ENCODE data around the gene HSP90B1. TPM values are rescaled to one million over a fixed set of nuclear protein-coding genes. Genes with fewer than 3 reads are reported as not detected.
A peak's percentile ranks its signal among the peaks of the same experiment; 100 is the strongest.

The HSP90B1 gene
- total RNA-seq, 1 experiment from 2014 or later = 864 TPM

DNA sequence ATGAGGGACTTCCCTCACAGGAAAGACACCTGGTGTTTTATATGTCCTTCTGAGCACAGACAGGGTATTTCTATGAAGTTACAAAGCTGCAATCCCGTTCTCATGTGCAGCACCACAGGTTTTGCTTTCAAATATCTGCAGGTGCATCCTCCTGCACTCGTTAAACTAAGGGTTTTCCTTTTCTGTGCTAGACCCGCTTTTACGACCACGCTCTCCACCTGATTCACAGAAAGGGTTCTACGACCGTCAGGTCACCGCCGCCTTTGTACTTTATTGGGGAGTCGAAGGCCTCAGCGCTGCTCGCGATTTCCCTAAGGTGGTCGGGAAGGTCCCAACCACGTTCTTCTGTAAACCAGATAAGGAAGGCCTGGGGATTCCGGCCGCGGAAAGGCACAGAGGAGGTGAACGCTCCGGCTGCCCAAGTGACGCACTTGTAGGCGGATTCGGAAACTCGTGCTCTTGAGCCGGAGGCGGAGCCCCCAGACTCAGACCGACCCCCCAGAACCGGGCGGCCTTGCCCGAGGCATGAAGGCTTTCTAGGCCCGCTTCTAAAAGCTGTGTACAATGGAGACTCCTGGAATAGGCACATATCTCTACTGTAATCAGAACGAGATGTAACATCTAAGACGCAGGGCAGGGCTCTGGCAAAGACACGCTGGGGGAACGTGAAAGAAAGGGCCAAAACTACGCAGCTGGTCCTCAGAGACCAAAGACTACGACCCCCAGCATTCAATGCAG is 995 bp upstream of the HSP90B1 start:
- ChIA-PET POLR2A (interaction anchor here (0.6 to 1.6 kb wide), 12 partner anchors 8 to 1179 kb away, joined by 3 to 22 read pairs (median 4); partner anchors contain the start of genes NFYB, NT5DC3, TDG and WASHC4), CTCF (interaction anchor here (0.6 to 1.5 kb wide), 9 partner anchors 36 to 297 kb away, joined by 3 to 6 read pairs (median 4); partner anchors contain the start of gene TDG)
- DNase-seq (ENCODE audit: low spot score) (peak; percentile 78), ATAC-seq (peak; percentile 56)
- Mint-ChIP-seq H3K4me1 (peaks cover 30% of the 10 kb centered on the region), H3K9me3 (no peaks in the 10 kb centered on the region), H3K27ac (peak overlapping the region; percentile 99), H3K27me3 (ENCODE audit: low read depth) (no peaks in the 10 kb centered on the region), H3K36me3 (peaks cover 32% of the 10 kb centered on the region), H3K4me3 (peak overlapping the region; percentile 87)
- peak; percentile 25; the same call in 1 of the 2 replicates for TF ChIP-seq CREB1 (CRISPR knock-in tag; IDR thresholded peaks at IDR 0.05)
- TF ChIP-seq TEAD1 (CRISPR knock-in tag; IDR thresholded peaks at IDR 0.05) = peak; percentile 69; the same call in 1 of the 2 replicates
- TF ChIP-seq TP53 (CRISPR knock-in tag; IDR thresholded peaks at IDR 0.05) = no peak
- TF ChIP-seq NR3C1 (CRISPR knock-in tag; conservative IDR thresholded peaks at IDR 0.05; ENCODE audit: low read depth) = no peak
- TF ChIP-seq, protein P1, sequence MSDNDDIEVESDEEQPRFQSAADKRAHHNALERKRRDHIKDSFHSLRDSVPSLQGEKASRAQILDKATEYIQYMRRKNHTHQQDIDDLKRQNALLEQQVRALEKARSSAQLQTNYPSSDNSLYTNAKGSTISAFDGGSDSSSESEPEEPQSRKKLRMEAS (CRISPR knock-in tag; IDR thresholded peaks at IDR 0.05) = peak; percentile 49
- TF ChIP-seq, protein P2, sequence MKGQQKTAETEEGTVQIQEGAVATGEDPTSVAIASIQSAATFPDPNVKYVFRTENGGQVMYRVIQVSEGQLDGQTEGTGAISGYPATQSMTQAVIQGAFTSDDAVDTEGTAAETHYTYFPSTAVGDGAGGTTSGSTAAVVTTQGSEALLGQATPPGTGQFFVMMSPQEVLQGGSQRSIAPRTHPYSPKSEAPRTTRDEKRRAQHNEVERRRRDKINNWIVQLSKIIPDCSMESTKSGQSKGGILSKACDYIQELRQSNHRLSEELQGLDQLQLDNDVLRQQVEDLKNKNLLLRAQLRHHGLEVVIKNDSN (CRISPR knock-in tag; IDR thresholded peaks at IDR 0.05) = 0 out of 2 replicates have a peak, but pooled peaks have one; percentile 38
- peak; percentile 70; the same call in 1 of the 2 replicates for TF ChIP-seq CREM (CRISPR knock-in tag; IDR thresholded peaks at IDR 0.05)
- TF ChIP-seq, protein P3, sequence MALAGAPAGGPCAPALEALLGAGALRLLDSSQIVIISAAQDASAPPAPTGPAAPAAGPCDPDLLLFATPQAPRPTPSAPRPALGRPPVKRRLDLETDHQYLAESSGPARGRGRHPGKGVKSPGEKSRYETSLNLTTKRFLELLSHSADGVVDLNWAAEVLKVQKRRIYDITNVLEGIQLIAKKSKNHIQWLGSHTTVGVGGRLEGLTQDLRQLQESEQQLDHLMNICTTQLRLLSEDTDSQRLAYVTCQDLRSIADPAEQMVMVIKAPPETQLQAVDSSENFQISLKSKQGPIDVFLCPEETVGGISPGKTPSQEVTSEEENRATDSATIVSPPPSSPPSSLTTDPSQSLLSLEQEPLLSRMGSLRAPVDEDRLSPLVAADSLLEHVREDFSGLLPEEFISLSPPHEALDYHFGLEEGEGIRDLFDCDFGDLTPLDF (CRISPR knock-in tag; IDR thresholded peaks at IDR 0.05) = 0 out of 2 replicates have a peak, but pooled peaks have one; percentile 38

DNA sequence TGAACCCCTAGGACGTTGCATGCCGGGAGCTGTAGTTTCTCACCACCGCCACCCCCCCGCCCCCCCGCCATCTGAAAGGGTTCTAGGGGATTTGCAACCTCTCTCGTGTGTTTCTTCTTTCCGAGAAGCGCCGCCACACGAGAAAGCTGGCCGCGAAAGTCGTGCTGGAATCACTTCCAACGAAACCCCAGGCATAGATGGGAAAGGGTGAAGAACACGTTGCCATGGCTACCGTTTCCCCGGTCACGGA is 501 bp upstream of the HSP90B1 start:
- POLR2A ChIA-PET = interaction anchor here (0.6 to 1.6 kb wide), 11 partner anchors 9 to 1178 kb away, joined by 3 to 22 read pairs (median 5); partner anchors contain the start of genes NFYB, NT5DC3, TDG and WASHC4
- DNase-seq (ENCODE audit: low spot score) = no peak
- H3K4me1 Mint-ChIP-seq = peaks cover 32% of the 10 kb centered on the region
- CTCF ChIA-PET = interaction anchor here (0.6 to 1.5 kb wide), 9 partner anchors 36 to 297 kb away, joined by 3 to 6 read pairs (median 4); partner anchors contain the start of gene TDG
- no peak overlapping the region for H3K27ac Mint-ChIP-seq
- H3K4me3 Mint-ChIP-seq = peak overlapping the region; percentile 87
- H3K36me3 Mint-ChIP-seq = peaks cover 37% of the 10 kb centered on the region
- H3K27me3 Mint-ChIP-seq (ENCODE audit: low read depth) = no peaks in the 10 kb centered on the region
- no peak for TF ChIP-seq CREB1 (CRISPR knock-in tag; IDR thresholded peaks at IDR 0.05)
- TF ChIP-seq, protein P4, sequence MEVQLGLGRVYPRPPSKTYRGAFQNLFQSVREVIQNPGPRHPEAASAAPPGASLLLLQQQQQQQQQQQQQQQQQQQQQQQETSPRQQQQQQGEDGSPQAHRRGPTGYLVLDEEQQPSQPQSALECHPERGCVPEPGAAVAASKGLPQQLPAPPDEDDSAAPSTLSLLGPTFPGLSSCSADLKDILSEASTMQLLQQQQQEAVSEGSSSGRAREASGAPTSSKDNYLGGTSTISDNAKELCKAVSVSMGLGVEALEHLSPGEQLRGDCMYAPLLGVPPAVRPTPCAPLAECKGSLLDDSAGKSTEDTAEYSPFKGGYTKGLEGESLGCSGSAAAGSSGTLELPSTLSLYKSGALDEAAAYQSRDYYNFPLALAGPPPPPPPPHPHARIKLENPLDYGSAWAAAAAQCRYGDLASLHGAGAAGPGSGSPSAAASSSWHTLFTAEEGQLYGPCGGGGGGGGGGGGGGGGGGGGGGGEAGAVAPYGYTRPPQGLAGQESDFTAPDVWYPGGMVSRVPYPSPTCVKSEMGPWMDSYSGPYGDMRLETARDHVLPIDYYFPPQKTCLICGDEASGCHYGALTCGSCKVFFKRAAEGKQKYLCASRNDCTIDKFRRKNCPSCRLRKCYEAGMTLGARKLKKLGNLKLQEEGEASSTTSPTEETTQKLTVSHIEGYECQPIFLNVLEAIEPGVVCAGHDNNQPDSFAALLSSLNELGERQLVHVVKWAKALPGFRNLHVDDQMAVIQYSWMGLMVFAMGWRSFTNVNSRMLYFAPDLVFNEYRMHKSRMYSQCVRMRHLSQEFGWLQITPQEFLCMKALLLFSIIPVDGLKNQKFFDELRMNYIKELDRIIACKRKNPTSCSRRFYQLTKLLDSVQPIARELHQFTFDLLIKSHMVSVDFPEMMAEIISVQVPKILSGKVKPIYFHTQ (CRISPR knock-in tag; IDR thresholded peaks at IDR 0.05) = no peak
- TF ChIP-seq, protein P5, sequence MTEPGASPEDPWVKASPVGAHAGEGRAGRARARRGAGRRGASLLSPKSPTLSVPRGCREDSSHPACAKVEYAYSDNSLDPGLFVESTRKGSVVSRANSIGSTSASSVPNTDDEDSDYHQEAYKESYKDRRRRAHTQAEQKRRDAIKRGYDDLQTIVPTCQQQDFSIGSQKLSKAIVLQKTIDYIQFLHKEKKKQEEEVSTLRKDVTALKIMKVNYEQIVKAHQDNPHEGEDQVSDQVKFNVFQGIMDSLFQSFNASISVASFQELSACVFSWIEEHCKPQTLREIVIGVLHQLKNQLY (CRISPR knock-in tag; IDR thresholded peaks at IDR 0.05) = no peak
- no peak for TF ChIP-seq ZNF219 (CRISPR knock-in tag; IDR thresholded peaks at IDR 0.05; ENCODE audit: borderline replicate concordance)
- no peak for TF ChIP-seq ETV6 (CRISPR knock-in tag; IDR thresholded peaks at IDR 0.05)
- TF ChIP-seq, protein P1 (CRISPR knock-in tag; IDR thresholded peaks at IDR 0.05) = no peak
- TF ChIP-seq PRRX2 (CRISPR knock-in tag; IDR thresholded peaks at IDR 0.05) = no peak
- TF ChIP-seq MXD4 (CRISPR knock-in tag; IDR thresholded peaks at IDR 0.05; ENCODE audit: borderline replicate concordance) = no peak
- no peak for TF ChIP-seq ZNF671 (CRISPR knock-in tag; IDR thresholded peaks at IDR 0.05)
- no peak; the same call in 1 of the 2 replicates for TF ChIP-seq NR2C2 (CRISPR knock-in tag; IDR thresholded peaks at IDR 0.05)
- TF ChIP-seq ZNF263 (CRISPR knock-in tag; IDR thresholded peaks at IDR 0.05; ENCODE audit: low read depth) = no peak
- ATAC-seq = no peak
- no peaks in the 10 kb centered on the region for H3K9me3 Mint-ChIP-seq
